GM21528 (cell line): Measurements from ENCODE around the gene NAA30.

Experiments
- ATAC-seq: cut with Tn5 transposase; IDR thresholded peaks from one replicate; pipeline ENCODE4 v1.9.1; 2021; ENCODE audit warnings: mild to moderate bottlenecking, moderate library complexity; ENCODE audit not compliant: unreplicated experiment, low FRiP score

NAA30 gene

GRCh38 chr14:57391517-57392195 is 1.3 kb downstream of the NAA30 start:
- no peak for ATAC-seq

GRCh38 chr14:57392830-57393229 is 2.4 kb downstream of the NAA30 start:
- no peak for ATAC-seq

- ATAC-seq, result no peak
Observed at GRCh38 chr14:57400556-57401494, 10.4 kb downstream of the NAA30 start.

- ATAC-seq, result no peak
Observed at GRCh38 chr14:57401501-57401900, 11.1 kb downstream of the NAA30 start.

GRCh38 chr14:57402173-57402852 is 11.9 kb downstream of the NAA30 start:
- ATAC-seq, result no peak

- ATAC-seq, result no peak
Observed at GRCh38 chr14:57403521-57403864, 13.1 kb downstream of the NAA30 start.

- no peak for ATAC-seq
Observed at GRCh38 chr14:57405562-57405961, 15.2 kb downstream of the NAA30 start.

GRCh38 chr14:57408037-57408436 is 17.7 kb downstream of the NAA30 start:
- no peak for ATAC-seq

GRCh38 chr14:57408634-57409033 is 18.2 kb downstream of the NAA30 start:
- no peak for ATAC-seq

- no peak for ATAC-seq
Observed at GRCh38 chr14:57412341-57412740, 22.0 kb downstream of the NAA30 start.

GRCh38 chr14:57413849-57414248 is 23.5 kb downstream of the NAA30 start:
- ATAC-seq, result no peak

- ATAC-seq, result no peak
Observed at GRCh38 chr14:57417228-57417627, 26.8 kb downstream of the NAA30 start.

- ATAC-seq, result no peak
Observed at GRCh38 chr14:57418999-57419398, 28.6 kb downstream of the NAA30 start.

GRCh38 chr14:57420033-57420432 is 29.6 kb downstream of the NAA30 start:
- ATAC-seq, result no peak

GRCh38 chr14:57420986-57421385 is 30.6 kb downstream of the NAA30 start:
- ATAC-seq, result no peak

- ATAC-seq, result no peak
Observed at GRCh38 chr14:57435923-57436322, 45.5 kb downstream of the NAA30 start.

GRCh38 chr14:57461777-57462320 is 71.5 kb downstream of the NAA30 start:
- ATAC-seq, result no peak

- no peak for ATAC-seq
Observed at GRCh38 chr14:57462551-57462950, 72.2 kb downstream of the NAA30 start.

GRCh38 chr14:57464008-57464730 is 73.8 kb downstream of the NAA30 start:
- ATAC-seq, result peak; percentile 88
